ENCODE results near the gene HPX. TPM values are rescaled to one million over a fixed set of nuclear protein-coding genes. Genes with fewer than 3 reads are reported as not detected.

HPX gene
- polyA plus RNA-seq, 3 donors, result 0.40 TPM; not detected in 2

DNA sequence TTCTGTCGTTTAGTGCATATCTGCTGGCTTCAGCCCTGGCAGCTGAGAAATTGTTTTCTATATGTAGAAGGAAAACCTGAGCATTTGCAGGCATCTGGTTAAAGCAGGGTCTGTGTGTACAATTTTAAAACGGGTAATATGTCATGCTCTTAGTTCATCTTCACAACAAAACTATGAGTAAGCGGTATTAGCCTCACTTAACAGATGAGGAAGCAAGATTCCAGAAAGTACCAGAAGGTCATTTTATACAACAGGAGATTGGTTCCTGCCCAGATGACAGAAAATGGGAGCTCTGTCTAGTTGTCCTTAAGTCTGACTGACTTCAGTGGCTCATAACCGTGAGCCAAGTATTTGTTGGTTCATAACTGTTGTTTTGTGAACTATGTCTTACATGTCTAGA, 41.7 kb upstream of the HPX start:
- Histone ChIP-seq H3K4me2 (replicated peaks; ENCODE audit: extremely low read depth, low read length, poor library complexity, severe bottlenecking) (peak overlapping the region; percentile 75), H3K4me1 (ENCODE audit: control insufficient read depth in 1 of 2, insufficient read depth in 2 of 2, low read length in 2 of 2) (peaks cover 22 to 25% of the 10 kb centered on the region in 2 donors), H2AFZ (ENCODE audit: insufficient read depth, low read depth, low read length, poor library complexity, severe bottlenecking) (no peak overlapping the region), H4K20me1 (ENCODE audit: insufficient read depth, low read length) (no peaks in the 10 kb centered on the region), H3K79me2 (ENCODE audit: insufficient read depth, low read length) (peaks cover 32% of the 10 kb centered on the region), H3K36me3 (replicated peaks in 1 of 2; ENCODE audit: control insufficient read depth in 1 of 2, insufficient read depth in 2 of 2, low read length in 2 of 2) (peaks cover 55 to 67% of the 10 kb centered on the region in 2 donors), H3K9ac (ENCODE audit: insufficient read depth, low read length, poor library complexity, severe bottlenecking) (peak overlapping the region; percentile 69), H3K4me3 (replicated peaks in 1 of 3; ENCODE audit: low read depth in 2 of 3, low read length in 3 of 3) (peak overlapping the region in 2 of 3 experiments; percentile 64 to 78), H3K9me3 (replicated peaks in 1 of 2; ENCODE audit: control insufficient read depth in 1 of 2, insufficient read depth in 1 of 2, low read length in 2 of 2) (no peaks in the 10 kb centered on the region), H3K27ac (ENCODE audit: low read depth in 1 of 2, low read length in 2 of 2) (peak overlapping the region; percentile 97 to 98), H3K27me3 (ENCODE audit: control insufficient read depth in 2 of 2, insufficient read depth in 2 of 2, low read length in 2 of 2) (no peaks in the 10 kb centered on the region)
- Mint-ChIP-seq H3K9me3 (peaks cover 0 to 2% (median 0%) of the 10 kb centered on the region in 7 donors), H3K27me3 (ENCODE audit: low read depth in 3 of 3) (peaks cover 0 to 2% (median 0%) of the 10 kb centered on the region in 3 donors), H3K4me3 (peak overlapping the region; percentile 27 to 82), H3K36me3 (peaks cover 32 to 34% of the 10 kb centered on the region in 2 donors), H3K27ac (peak overlapping the region; percentile 96 to 99 (median 98)), H3K4me1 (peaks cover 31% of the 10 kb centered on the region)
- TF ChIP-seq, protein P1, sequence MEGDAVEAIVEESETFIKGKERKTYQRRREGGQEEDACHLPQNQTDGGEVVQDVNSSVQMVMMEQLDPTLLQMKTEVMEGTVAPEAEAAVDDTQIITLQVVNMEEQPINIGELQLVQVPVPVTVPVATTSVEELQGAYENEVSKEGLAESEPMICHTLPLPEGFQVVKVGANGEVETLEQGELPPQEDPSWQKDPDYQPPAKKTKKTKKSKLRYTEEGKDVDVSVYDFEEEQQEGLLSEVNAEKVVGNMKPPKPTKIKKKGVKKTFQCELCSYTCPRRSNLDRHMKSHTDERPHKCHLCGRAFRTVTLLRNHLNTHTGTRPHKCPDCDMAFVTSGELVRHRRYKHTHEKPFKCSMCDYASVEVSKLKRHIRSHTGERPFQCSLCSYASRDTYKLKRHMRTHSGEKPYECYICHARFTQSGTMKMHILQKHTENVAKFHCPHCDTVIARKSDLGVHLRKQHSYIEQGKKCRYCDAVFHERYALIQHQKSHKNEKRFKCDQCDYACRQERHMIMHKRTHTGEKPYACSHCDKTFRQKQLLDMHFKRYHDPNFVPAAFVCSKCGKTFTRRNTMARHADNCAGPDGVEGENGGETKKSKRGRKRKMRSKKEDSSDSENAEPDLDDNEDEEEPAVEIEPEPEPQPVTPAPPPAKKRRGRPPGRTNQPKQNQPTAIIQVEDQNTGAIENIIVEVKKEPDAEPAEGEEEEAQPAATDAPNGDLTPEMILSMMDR (IDR thresholded peaks at IDR 0.05), result no peak
- peak; percentile 19 to 70 (median 29) for DNase-seq
- 100% methylated on average over 2 of the region's 4 CpGs for WGBS (ENCODE audit: insufficient coverage)
- intact Hi-C loops (cut with micrococcal nuclease), result loop anchor here (5.0 to 10.0 kb wide), 4 partner anchors 95 to 245 kb away; partner anchors contain the start of genes CNGA4 (in 1 of the 2), ILK (in 1 of the 2), RRP8 (in 1 of the 2) and TAF10 (in 1 of the 2)

DNA sequence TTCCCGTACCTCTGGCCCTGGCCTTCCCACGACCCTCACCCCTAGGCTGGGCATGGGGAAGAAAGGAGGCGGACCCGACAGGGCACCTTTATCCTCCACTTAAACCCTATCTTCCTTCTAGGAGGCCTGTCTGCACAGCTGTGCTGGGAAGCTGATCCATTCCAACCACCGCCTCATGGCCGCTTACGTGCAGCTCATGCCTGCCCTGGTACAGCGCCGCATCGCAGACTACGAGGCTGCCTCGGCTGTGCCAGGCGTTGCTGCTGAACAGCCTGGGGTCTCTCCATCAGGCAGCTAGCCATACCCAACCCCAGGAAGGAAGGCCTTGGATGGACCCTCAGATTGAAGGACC, 41.1 kb upstream of the HPX start:
- no peaks in the 10 kb centered on the region for H3K9me3 ChIP-seq (replicated peaks in 1 of 2; ENCODE audit: control insufficient read depth in 1 of 2, insufficient read depth in 1 of 2, low read length in 2 of 2)
- Mint-ChIP-seq H3K4me1 (peaks cover 31% of the 10 kb centered on the region), H3K27ac (peak overlapping the region; percentile 96 to 99 (median 98)), H3K27me3 (ENCODE audit: low read depth in 3 of 3) (peaks cover 0 to 2% (median 0%) of the 10 kb centered on the region in 3 donors), H3K4me3 (peak overlapping the region; percentile 82 to 91), H3K36me3 (peaks cover 35 to 40% of the 10 kb centered on the region in 2 donors), H3K9me3 (peaks cover 0 to 2% (median 0%) of the 10 kb centered on the region in 7 donors)
- H3K4me1 ChIP-seq (ENCODE audit: control insufficient read depth in 1 of 2, insufficient read depth in 2 of 2, low read length in 2 of 2), result peaks cover 22 to 25% of the 10 kb centered on the region in 2 donors
- DNase-seq, result no peak
- TF ChIP-seq, protein P1 (IDR thresholded peaks at IDR 0.05), result no peak
- H3K79me2 ChIP-seq (ENCODE audit: insufficient read depth, low read length), result peaks cover 32% of the 10 kb centered on the region
- H3K36me3 ChIP-seq (replicated peaks in 1 of 2; ENCODE audit: control insufficient read depth in 1 of 2, insufficient read depth in 2 of 2, low read length in 2 of 2), result peaks cover 58 to 67% of the 10 kb centered on the region in 2 donors
- intact Hi-C loops (cut with micrococcal nuclease), result loop anchor here (2.0 to 10.0 kb wide), 6 partner anchors 91 to 245 kb away; partner anchors contain the start of genes CNGA4 (in 1 of the 2), ILK (in 1 of the 2), MRPL17 (in 1 of the 2) and RRP8 (in 1 of the 2)
- 18% methylated on average over 9 of the region's 13 CpGs for WGBS (ENCODE audit: insufficient coverage)
- peak overlapping the region; percentile 46 to 78 (median 64) for H3K4me3 ChIP-seq (replicated peaks in 1 of 3; ENCODE audit: low read depth in 2 of 3, low read length in 3 of 3)
- peak overlapping the region; percentile 69 for H3K9ac ChIP-seq (ENCODE audit: insufficient read depth, low read length, poor library complexity, severe bottlenecking)
- peak overlapping the region; percentile 76 for H2AFZ ChIP-seq (ENCODE audit: insufficient read depth, low read depth, low read length, poor library complexity, severe bottlenecking)
- peak overlapping the region; percentile 75 for H3K4me2 ChIP-seq (replicated peaks; ENCODE audit: extremely low read depth, low read length, poor library complexity, severe bottlenecking)
- H3K27ac ChIP-seq (ENCODE audit: low read depth in 1 of 2, low read length in 2 of 2), result peak overlapping the region; percentile 97 to 98
- no peaks in the 10 kb centered on the region for H3K27me3 ChIP-seq (ENCODE audit: control insufficient read depth in 2 of 2, insufficient read depth in 2 of 2, low read length in 2 of 2)
- no peaks in the 10 kb centered on the region for H4K20me1 ChIP-seq (ENCODE audit: insufficient read depth, low read length)

Data from CD14-positive monocyte (primary cell).